Ectodermal cell (in vitro differentiated cells): Measurements from ENCODE around the gene SCP2.
"Not testable (repeated sequence)": the region's sequence is repeated elsewhere in the genome, so short reads cannot be mapped to it uniquely, and the experiment has no call there.

Source experiments
- H3K27ac ChIP-seq: 2 replicates; pipeline ENCODE4 v1.7.0; 2013; ENCODE audit warnings: mild to moderate bottlenecking, low read depth, low read length; ENCODE audit not compliant: insufficient read depth, poor library complexity, severe bottlenecking
- H3K27me3 ChIP-seq: 2 replicates; pipeline ENCODE4 v1.7.0; 2013; ENCODE audit warnings: mild to moderate bottlenecking, low read length; ENCODE audit not compliant: insufficient read depth, control insufficient read depth, poor library complexity, severe bottlenecking
- H3K36me3 ChIP-seq: one replicate; pipeline ENCODE4 v1.7.0; 2013; ENCODE audit warnings: low read length; ENCODE audit not compliant: control insufficient read depth, insufficient read depth
- H3K4me1 ChIP-seq: one replicate; pipeline ENCODE4 v1.7.0; 2013; ENCODE audit warnings: low read length; ENCODE audit not compliant: control insufficient read depth, insufficient read depth
- H3K4me3 ChIP-seq: 2 replicates; pipeline ENCODE4 v1.7.0; 2013; ENCODE audit warnings: low read depth, low read length, control low read depth; ENCODE audit not compliant: insufficient read depth
- H3K9me3 ChIP-seq: 2 replicates; pipeline ENCODE4 v1.7.0; 2013; ENCODE audit warnings: mild to moderate bottlenecking, low read length, moderate library complexity; ENCODE audit not compliant: control insufficient read depth
- WGBS, 2 experiments: methylation state at CpG; one replicate each; pipeline ENCODE4 v1.1.7; 2013; ENCODE audit warnings: missing lambda C conversion rate in 2 of 2; 5-methylcytosine and 5-hydroxymethylcytosine counted together

SCP2 gene

DNA sequence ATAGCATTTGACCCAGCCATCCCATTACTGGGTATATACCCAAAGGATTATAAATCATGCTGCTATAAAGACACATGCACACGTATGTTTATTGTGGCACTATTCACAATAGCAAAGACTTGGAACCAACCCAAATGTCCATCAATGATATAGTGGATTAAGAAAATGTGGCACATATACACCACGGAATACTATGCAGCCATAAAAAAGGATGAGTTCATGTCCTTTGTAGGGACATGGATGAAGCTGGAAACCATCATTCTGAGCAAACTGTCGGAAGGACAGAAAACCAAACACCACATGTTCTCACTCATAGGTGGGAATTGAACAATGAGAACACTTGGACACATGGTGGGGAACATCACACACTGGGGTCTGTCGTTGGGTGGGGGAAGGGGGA, 83.2 kb downstream of the SCP2 start:
- not testable (repeated sequence) for H3K9me3 ChIP-seq, H3K4me3 ChIP-seq, H3K27ac ChIP-seq, H3K27me3 ChIP-seq, H3K36me3 ChIP-seq, H3K4me1 ChIP-seq
- 96 to 97% methylated on average over 2 to 3 of the region's 4 CpGs for WGBS, 2 experiments

DNA sequence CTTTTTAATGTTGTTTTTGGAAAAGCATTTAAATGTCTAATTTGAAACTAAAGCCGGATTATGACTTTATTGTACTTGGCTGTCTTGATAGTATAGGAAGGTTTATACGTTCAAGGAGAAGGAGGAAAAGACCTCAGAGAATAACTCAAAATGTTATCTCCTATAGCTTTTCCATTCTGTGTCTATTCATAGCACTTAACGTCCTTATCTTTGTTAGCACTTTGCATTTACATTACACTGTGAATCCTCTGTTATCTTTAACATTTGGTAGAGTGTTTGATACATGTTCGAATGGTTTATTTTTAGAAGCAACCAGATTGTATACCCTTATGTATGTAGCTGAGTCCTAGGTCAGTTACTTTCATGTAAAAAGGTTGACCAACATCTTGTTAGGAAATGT, 84.1 kb downstream of the SCP2 start:
- 80 to 88% methylated on average over 3 of the region's 4 CpGs for WGBS, 2 experiments
- no peaks in the 10 kb centered on the region for H3K9me3 ChIP-seq

DNA sequence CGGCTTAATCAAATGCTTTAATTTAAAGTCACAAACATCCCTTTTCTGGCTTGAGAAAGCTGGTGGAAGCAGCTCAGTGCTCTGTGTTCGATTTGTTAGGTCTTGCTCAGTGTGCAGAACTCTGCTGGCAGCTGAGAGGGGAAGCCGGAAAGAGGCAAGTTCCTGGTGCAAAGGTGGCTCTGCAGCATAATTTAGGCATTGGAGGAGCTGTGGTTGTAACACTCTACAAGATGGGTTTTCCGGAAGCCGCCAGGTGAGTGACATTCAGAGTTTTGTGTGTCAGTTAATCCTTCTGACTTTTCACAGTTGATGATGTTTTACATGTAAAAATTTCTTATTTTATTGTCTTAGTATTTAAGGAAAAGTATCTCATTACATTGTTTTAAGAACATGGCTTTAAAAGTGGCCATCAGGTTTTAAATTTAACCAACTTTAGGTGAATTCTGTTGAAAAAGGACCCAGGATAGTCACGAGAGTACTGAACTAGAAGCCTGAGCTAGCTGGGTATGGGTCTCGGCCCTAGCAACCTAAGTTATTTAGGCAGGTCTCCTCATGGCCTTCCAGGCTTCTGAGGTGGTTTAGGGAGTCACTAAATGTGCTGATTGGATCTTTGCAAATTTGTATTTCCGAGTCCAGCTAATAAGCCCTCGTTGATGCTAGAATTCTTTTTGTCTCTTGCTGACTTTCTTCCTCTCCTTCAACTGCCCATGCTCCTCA, 87.9 kb downstream of the SCP2 start:
- Histone ChIP-seq H3K36me3 (no peaks in the 10 kb centered on the region), H3K27ac (no peak overlapping the region), H3K4me3 (peak overlapping the region; percentile 51), H3K27me3 (no peaks in the 10 kb centered on the region), H3K4me1 (no peaks in the 10 kb centered on the region), H3K9me3 (no peaks in the 10 kb centered on the region)
- 3 to 6% methylated on average over 9 of the region's 9 CpGs for WGBS, 2 experiments

More for the DNA sequence above, 84.1 kb downstream of the SCP2 start:
- Histone ChIP-seq H3K27me3 (no peaks in the 10 kb centered on the region), H3K27ac (no peak overlapping the region), H3K4me1 (no peaks in the 10 kb centered on the region), H3K36me3 (no peaks in the 10 kb centered on the region), H3K4me3 (no peak overlapping the region)

DNA sequence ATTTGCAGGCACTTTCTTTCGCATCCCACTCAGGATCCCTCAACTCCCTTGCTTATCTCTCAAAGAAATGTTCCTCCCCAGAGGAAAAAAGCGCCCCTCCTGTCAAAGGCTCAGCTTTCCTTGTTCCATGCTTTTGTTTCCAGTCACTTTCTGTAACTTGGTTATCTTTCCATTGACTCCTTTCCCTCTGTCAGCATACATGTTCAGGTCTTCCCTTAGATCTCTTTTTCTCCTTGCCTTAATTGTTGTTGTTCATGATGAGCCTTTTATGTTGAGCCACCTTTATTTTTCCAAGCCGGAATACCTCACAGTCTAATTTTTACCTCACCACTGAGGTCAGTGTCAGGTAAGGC, 88.4 kb downstream of the SCP2 start:
- no peaks in the 10 kb centered on the region for H3K27me3 ChIP-seq
- no peaks in the 10 kb centered on the region for H3K9me3 ChIP-seq
- no peak overlapping the region for H3K27ac ChIP-seq
- peak overlapping the region; percentile 51 for H3K4me3 ChIP-seq
- WGBS, 2 experiments: 34 to 35% methylated on average over 3 of the region's 3 CpGs
- H3K4me1 ChIP-seq: no peaks in the 10 kb centered on the region
- no peaks in the 10 kb centered on the region for H3K36me3 ChIP-seq

DNA sequence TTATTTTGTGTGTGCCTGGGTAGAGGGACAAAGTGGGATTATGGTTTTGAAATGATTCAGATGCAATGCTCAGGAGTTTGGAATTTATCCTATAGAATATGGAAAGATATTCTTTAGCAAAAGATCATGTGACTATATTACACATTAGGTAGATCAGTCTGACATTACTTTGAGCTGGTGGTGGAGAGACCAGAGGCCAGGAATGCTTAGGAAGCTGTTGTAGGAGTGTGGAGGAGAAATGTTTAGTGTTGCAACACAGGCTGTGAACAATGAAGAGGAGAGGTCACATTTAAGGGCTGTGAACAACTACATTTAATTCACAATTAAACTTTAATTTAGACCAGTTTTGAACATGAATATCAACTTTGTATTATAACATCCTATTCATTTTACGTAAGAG, 89.6 kb downstream of the SCP2 start:
- Histone ChIP-seq H3K27me3 (no peaks in the 10 kb centered on the region), H3K27ac (no peak overlapping the region), H3K9me3 (no peaks in the 10 kb centered on the region), H3K4me1 (no peaks in the 10 kb centered on the region), H3K36me3 (no peaks in the 10 kb centered on the region), H3K4me3 (no peak overlapping the region)
- WGBS, 2 experiments: no CpG with 5 or more reads among the region's 1 CpG

DNA sequence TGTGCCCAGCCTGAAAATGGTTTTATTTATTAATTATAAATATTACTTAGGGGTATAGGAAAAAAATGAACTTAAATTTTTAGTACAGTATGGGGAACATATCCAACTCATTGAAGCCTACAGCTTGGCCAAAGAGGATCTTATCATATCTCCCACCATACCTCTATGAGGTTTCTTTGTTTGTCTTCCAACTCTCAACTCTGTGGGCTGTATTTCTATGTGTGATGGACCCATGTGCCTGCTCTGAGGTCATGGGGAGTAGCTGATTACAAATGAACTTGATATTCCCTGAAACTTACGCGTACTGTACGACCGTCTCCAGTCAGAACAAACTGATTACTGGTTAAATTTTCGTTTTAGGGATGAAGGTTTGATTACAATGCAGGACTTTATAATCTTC, 93.5 kb downstream of the SCP2 start:
- no peak overlapping the region for H3K4me3 ChIP-seq
- H3K9me3 ChIP-seq: no peaks in the 10 kb centered on the region
- H3K36me3 ChIP-seq: no peaks in the 10 kb centered on the region
- no peaks in the 10 kb centered on the region for H3K4me1 ChIP-seq
- H3K27me3 ChIP-seq: no peaks in the 10 kb centered on the region
- no peak overlapping the region for H3K27ac ChIP-seq
- 93 to 96% methylated on average over 5 of the region's 5 CpGs for WGBS, 2 experiments

DNA sequence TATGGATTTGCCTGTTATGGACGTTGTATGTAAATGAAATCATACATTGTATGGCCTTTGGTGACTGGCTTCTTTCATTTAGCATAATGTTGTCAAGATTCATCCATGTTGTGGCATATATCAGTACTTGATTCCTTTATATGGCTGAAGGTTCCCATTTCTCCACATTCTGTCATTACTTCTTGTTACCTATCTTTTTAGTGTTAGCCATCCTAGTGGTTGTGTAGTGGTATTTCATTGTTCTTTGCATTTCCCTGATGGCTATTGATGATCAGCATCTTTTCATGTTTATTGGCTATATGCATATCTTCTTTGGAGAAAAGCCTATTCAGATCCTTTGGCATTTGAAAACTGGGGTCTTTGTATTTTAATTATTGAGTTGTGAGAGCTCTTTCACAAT, 95.1 kb downstream of the SCP2 start:
- H3K36me3 ChIP-seq: no peaks in the 10 kb centered on the region
- no peaks in the 10 kb centered on the region for H3K9me3 ChIP-seq
- H3K27ac ChIP-seq: no peak overlapping the region
- H3K27me3 ChIP-seq: no peaks in the 10 kb centered on the region
- H3K4me3 ChIP-seq: no peak overlapping the region
- 83 to 100% methylated on average over 1 of the region's 1 CpG for WGBS, 2 experiments
- H3K4me1 ChIP-seq: no peaks in the 10 kb centered on the region

DNA sequence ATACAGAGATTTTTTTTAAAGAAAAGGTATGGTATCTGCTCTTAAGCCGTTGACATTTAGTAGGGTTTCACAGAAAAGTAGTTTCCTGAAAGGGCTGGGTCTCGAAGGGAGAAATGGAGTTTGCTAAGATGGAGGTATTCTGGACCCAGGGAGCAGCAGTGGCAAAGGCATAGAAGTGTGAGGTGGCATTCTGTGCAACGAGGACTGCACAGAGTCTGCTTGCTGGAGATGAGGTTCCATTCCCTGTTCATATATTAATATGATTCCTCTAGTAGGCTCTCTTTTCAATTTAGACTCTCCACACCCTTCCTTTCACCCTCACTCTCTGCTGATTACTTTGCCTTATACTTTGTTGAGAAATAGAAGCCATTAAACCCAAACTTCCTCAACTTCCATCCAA, 96.5 kb downstream of the SCP2 start:
- no peak overlapping the region for H3K27ac ChIP-seq
- WGBS, 2 experiments: 81 to 89% methylated on average over 3 of the region's 3 CpGs
- H3K9me3 ChIP-seq: no peaks in the 10 kb centered on the region
- H3K36me3 ChIP-seq: no peaks in the 10 kb centered on the region
- H3K4me3 ChIP-seq: no peak overlapping the region
- no peaks in the 10 kb centered on the region for H3K27me3 ChIP-seq
- H3K4me1 ChIP-seq: no peaks in the 10 kb centered on the region

DNA sequence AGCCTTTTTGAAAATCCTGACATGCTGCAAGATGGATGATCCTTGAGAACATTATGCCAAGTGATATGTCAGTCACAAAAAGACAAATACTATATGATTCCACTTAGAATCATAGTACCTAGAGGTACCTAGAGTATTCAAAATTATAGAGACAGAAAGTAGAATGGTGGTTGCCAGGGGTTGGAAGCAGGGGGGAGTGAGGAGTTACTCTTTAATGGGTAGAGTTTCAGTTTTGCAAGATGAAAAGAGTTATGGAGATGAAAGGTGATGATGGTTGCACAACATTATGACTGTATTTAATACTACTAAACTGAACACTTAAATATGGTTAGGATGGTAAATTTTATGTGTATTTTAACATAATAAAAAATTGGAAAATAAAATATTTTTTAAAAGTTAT, 97.0 kb downstream of the SCP2 start:
- Histone ChIP-seq H3K27me3 (no peaks in the 10 kb centered on the region), H3K4me3 (no peak overlapping the region), H3K27ac (no peak overlapping the region), H3K4me1 (no peaks in the 10 kb centered on the region), H3K9me3 (no peaks in the 10 kb centered on the region), H3K36me3 (no peaks in the 10 kb centered on the region)

DNA sequence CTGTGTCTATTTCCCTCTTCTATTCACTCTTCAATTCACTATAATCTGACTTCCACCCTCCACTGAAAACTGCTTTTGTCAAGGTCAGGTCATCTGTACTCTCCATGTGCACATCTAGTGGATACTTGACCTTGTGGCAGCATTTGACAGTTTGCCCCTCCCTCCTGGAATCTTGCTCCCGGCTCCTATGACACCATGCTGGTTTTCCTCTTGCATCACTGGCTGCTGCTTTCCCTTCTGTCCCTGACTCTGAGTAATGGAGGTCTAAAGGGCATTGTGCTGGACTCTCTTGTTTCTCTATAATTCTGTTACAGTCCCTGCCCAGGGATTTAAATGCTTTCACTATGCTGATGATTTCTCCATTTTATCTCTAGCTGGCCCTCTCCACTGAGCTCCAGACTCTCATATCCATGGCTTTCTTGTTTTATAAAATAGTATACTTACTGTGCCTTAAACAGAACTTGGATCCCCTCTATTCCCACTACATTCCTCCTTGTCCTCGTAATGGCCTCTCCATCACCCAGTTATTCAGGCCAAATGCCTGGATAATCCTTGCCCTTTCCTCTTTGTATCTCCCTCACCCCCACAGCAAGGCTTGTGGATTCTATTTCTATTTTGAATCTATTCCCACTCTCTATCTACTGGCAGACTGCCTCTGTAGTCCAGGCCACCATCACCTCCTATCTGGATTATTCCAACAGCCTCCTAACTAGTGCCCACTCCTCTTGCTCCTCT, 98.1 kb downstream of the SCP2 start:
- Histone ChIP-seq H3K36me3 (no peaks in the 10 kb centered on the region), H3K4me3 (no peak overlapping the region), H3K4me1 (no peaks in the 10 kb centered on the region), H3K9me3 (no peaks in the 10 kb centered on the region), H3K27ac (no peak overlapping the region), H3K27me3 (no peaks in the 10 kb centered on the region)
- 60 to 61% methylated on average over 2 of the region's 2 CpGs for WGBS, 2 experiments
